ENCODE data around the gene MCF2L.

MCF2L gene

GRCh38 chr13:112983042-112983305, 14.0 kb downstream of the MCF2L start:
- no peak for DNase-seq

DNA sequence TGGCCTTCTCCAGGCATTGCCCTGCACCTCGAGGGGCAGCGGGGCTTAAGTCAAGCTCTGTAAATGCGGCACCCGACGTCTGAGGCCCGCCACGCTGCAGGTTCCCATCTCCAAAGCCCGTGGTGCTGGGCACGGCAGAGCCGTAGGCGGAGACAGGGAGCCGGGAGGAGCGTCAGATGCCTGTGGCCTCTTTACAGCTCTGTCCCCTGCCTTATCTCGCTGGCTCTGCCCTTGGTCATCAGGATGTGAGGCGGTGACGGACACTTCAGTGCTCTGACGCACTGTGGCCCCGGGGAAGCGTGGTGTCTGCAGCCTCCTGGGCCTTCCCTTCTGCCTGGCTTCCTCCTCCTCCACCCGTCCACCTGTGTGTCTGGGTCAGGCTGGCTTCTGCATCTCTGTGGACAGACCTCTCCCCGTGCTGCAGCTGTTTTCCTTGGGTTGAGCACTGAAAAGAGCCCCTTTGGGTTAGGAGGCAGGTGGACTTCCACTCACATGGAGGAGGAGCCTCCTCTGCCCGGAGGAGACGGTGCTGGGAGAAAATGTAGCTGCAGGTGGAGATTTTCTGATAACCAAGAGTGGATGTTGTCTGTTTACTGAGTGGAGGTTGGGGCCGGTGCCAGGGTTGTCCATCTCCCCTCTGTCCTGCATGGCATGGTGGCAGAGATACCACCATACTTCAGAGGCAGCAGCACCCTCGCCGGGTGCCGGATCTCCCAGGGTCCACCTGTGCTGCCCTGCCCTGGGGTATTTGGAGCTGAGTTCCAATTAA, 14.6 kb downstream of the MCF2L start:
- no peak for DNase-seq

DNA sequence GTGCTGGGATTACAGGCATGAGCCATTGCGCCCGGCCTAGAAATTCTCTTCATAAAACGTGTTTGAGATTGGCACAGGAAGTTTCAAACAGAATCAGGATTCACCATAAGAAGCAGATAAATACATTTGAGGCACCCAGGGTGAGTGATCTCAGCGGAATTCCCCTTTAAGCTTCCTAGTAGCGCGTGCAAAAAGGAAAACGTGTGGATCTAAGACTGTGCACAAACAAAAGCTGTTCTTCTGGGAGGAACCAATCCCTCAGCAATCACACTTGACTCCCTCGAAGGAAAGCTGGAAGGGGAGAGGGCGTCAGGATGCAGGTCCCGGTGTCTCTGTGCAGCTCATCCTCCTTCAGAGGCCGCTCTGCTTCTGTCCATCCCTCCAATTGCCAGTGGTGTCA, 15.5 kb downstream of the MCF2L start:
- no peak for DNase-seq

DNA sequence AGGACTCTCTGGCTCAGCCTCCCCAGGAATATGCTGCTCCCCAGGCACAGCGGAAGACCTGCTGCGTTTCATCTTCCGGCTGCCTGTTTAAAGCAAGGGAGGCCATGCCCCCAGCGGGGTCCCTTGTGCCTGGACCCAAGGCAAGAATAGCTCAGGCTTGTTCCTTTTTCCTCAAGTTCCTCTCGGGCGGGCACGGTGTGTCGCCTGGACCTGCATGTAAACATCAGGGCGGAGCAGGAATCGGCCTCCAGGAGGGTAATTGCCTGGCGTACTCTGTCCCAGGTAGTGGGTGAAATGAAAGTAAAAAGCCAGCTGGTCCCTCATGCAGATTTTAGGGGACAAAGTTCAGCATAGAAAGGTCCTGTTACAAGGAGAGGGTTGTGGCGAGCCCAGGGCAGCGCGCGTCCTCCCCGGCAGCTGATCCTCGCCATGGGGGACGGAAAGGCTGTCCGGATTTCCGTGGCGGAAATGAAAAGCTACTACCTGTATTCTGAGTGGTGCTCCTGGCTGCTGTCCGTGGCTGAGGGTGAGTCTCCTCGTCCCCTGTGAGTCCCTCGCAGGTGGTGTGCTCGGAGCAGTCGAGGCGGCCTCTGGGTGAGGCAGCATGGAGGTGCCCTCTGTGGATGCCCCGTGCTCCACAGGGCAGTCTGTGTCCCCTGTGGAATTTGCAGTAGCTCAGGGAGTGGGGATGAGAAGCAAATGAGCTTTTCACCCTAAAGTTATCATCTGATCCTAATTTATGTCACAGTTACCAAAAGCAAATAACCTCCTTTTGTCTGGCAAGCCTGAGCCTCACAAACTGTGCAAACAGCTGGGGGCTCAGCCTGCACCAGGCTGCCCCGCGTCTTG, 16.2 kb downstream of the MCF2L start:
- no peak for DNase-seq

- DNase-seq, result no peak
Measured at GRCh38 chr13:112985803-112986408, 16.9 kb downstream of the MCF2L start.

DNA sequence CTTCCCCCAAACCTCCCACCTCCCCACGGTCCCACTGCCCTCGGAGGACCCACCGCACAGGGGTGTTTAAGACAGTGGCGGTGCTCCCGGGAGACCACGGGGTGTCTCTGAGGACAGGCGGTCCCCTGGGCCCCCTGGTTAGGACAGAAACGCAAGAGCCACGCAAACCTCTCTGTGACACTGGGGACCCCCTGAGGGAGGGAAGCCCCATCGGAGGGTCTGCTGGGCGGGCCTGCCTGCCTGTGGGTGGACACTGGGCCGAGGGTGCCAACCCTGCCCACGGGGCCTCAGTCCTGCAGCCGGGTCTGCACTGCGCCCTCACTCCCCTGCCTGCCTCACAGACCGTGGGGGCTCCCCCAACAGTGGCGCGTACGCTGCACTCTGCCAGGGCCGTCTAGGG, 17.5 kb downstream of the MCF2L start:
- DNase-seq, result no peak

GRCh38 chr13:112986946-112987681, 18.1 kb downstream of the MCF2L start:
- DNase-seq, result no peak

DNA sequence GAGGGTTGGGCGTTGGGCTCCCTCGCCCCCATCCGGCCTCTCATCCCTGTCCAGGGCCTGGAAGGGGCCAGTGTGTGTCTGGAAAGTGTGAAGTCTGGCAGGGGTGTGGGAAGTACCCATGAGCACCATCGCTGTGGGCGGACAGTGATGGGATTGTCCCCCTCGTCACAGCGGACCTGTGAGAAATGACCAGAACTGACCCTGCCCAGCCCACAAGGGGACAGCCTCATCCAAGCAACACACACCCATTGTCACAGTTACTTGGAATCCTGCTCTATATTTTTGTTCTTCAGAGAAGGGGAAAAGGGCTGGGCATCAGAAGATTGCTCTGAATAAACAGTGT, 18.6 kb downstream of the MCF2L start:
- no peak for DNase-seq

GRCh38 chr13:112990783-112991182, 21.8 kb downstream of the MCF2L start:
- DNase-seq, result no peak

- DNase-seq, result no peak
Measured at GRCh38 chr13:112991609-112992008, 22.6 kb downstream of the MCF2L start.

DNA sequence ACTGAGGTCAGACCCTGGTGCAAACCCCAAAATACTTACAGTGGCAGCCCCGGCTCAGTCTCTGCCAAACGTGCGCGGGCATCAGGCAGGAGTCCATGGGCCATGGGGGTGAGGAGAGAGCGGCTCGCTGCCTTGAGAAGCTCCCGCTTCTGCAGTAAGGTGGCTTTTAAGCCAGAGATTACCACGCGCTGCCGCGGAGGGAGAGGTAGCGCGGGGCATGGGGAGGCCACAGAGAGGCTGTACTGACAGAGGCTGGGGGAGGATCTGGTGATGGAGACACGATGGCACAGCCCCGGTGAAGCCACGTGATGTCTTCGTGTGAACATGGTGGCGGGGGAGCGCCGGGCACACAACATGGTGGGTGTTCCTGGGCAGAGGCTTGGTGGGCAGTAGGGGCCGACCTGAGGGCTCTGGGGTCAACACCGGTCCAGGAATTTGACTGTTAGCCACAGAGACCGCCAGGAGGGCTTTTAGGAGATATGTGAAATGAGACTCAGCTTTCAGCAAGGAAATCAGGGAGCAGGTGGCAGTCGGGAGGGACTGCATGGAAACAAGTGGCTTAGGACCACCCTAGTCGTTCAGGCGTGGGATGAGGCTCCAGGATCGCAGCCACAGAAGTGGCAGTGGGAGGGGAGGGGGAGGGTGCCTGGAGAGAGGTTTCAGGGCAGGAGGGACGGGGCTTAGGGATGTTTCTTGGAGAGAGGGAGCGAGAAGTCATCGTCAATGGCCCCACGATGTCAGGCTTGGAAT, 24.1 kb downstream of the MCF2L start:
- DNase-seq, result no peak

DNA sequence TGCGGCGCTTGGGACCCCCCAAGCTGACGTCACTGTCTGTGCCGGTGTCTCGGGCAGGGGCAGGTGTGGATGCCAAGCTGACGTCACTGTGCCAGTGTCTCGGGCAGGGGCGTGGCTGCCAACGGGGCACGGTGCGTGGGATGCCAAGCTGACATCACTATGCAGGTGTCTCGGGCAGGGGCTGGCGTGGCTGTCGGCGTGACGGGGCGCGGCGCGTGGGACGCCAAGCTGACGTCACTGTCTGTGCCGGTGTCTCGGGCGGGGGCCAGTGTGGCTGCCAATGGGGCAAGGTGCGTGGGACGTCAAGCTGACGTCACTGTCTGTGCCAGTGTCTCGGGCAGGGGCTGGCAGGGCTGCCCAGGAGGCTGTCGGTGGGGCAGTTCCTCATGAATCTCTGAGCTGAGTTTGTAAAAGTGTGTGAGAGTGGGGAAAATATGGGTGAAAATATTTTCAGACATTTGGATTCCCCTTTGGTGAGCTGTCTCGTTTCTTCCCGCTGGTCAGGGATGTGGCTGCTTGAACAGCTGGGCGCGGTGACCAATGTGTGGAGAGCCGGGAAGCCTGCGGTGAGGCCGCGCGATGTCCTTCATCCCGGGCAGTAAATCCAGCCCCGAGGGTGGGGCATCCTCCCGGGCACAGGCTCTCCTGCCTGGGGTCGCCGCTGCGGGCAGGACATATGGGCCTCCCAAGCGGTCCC, 25.2 kb downstream of the MCF2L start:
- no peak for DNase-seq

GRCh38 chr13:112994781-112995355, 25.9 kb downstream of the MCF2L start:
- no peak for DNase-seq

- DNase-seq, result no peak
Measured at GRCh38 chr13:112995395-112996191, 26.6 kb downstream of the MCF2L start.

GRCh38 chr13:112996671-112997091, 27.7 kb downstream of the MCF2L start:
- DNase-seq, result no peak

- DNase-seq, result no peak
Measured at GRCh38 chr13:112997188-112998130, 28.4 kb downstream of the MCF2L start.

DNA sequence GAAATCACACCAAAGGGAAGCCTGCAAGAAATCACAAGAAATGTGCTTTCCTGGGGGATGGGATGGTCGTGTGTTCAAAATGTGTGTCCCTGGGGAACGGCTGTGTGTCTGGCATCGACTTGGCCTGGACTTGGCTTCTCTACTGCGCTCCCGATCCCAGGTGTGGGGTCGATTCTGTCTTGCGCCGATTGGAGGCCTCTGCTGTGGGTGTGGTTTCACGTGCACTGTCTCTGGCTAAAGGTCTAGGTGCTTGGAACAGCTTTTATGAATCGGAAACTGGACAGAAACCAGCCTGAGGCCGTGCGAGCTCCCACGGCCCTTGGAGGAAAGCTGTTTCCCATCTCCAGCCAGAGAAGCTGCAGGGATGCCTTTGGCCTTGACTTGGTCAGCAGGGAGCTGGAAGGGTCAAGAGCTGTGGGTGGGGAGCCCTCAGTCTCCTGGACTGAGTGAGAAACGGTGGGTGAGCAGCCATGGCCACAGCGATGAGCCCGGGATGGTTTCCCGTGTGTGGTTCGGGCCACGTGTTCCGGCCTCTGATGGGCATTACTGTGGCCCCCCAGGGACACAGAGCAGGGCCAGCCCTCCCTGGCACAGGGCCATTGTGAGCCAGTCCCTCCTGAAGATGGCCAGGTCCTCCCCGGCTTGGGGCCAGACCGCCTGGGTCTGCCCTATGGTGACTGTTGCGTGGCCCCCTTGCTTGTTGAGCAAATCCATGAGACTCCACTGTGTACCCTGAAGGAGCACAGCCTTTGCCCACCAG, 29.7 kb downstream of the MCF2L start:
- no peak for DNase-seq

DNA sequence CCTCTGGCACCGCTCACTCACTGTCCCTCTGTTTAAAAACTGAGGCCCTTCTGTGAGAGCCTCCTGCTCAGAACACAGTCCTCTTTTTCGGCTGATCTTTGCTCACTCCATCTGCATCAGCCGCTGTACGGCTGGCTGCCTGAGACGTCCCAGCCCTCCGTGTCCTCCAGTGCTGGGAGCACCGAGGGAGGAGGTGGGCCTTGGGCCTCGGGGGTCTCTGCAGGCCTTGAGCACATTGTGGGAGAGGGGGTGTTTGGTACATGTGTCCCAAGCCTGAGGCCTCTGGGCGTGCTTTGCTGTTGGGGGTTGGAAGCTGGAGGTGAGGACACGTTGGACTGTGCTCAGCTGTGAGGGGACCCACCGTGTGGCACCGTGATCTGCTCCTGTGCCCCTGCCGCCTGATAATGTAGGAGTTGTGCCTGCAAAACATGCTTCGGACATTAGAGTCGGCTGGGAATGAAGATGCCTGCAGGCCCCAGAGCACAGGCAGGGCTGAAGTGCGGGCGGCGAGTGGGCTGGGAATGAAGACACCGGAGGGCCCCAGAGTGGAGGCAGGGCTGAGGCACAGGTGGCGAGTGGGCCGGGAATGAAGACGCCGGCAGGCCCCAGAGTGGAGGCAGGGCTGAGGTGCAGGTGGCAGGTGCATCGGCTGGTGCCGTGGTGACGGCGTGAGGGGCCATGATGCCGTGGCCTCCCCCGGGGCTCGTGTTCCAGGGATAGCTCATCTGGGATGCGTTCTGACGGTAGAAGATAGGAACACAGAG, 30.6 kb downstream of the MCF2L start:
- DNase-seq, result no peak

All from stimulated activated CD8-positive, alpha-beta memory T cell treated with anti-CD3 and anti-CD28 coated beads, Interleukin-4, amount 100 ng/mL, for 48 hours (primary cell).